NB4 (cell line): Measurements from ENCODE around the gene RARRES1.

Experiments
- DNase-seq: peaks from one replicate; pipeline ENCODE4 v3.0.0; 2010; ENCODE audit warnings: low read depth
- H3K4me3 ChIP-seq: one replicate; pipeline ENCODE4 v1.5.1; 2011; ENCODE audit warnings: mild to moderate bottlenecking, low read depth, low read length, moderate library complexity
- CTCF ChIP-seq: IDR thresholded peaks from one replicate; pipeline ENCODE4 v1.5.1; 2012; ENCODE audit warnings: low read depth, low read length
- MAX ChIP-seq: IDR thresholded peaks from 2 replicates; pipeline ENCODE4 v1.6.1; 2011; ENCODE audit warnings: low read depth, low read length
- MYC ChIP-seq: IDR thresholded peaks from 2 replicates; pipeline ENCODE4 v1.6.1; 2011; ENCODE audit warnings: low read depth, low read length
- POLR2A ChIP-seq: IDR thresholded peaks from 2 replicates; pipeline ENCODE4 v1.6.1; 2011; ENCODE audit warnings: mild to moderate bottlenecking; ENCODE audit not compliant: insufficient read length; ENCODE audit errors: extremely low read depth

Gene RARRES1

GRCh38 chr3:158766364-158766763 lies 34.1 kb upstream of the RARRES1 start:
- no peak for DNase-seq
- TF ChIP-seq MAX (no peak), MYC (no peak), CTCF (no peak), POLR2A (no peak)
- no peak overlapping the region for H3K4me3 ChIP-seq

- TF ChIP-seq MAX, result no peak
- TF ChIP-seq MYC, result no peak
- TF ChIP-seq CTCF, result no peak
- no peak for TF ChIP-seq POLR2A
- no peak overlapping the region for H3K4me3 ChIP-seq
- no peak for DNase-seq
Observed at GRCh38 chr3:158765518-158766205, 33.4 kb upstream of the RARRES1 start.

- no peak for DNase-seq
- no peak overlapping the region for H3K4me3 ChIP-seq
- no peak for TF ChIP-seq CTCF
- no peak for TF ChIP-seq MAX
- no peak for TF ChIP-seq POLR2A
- no peak for TF ChIP-seq MYC
Observed at GRCh38 chr3:158763421-158763820, 31.2 kb upstream of the RARRES1 start.

- TF ChIP-seq CTCF (no peak), MYC (no peak), POLR2A (no peak), MAX (no peak)
Observed at GRCh38 chr3:158762701-158763100, 30.4 kb upstream of the RARRES1 start.

GRCh38 chr3:158761350-158761749 lies 29.1 kb upstream of the RARRES1 start:
- no peak for DNase-seq
- TF ChIP-seq MAX (no peak), MYC (no peak), CTCF (no peak), POLR2A (no peak)

More at GRCh38 chr3:158762701-158763100, 30.4 kb upstream of the RARRES1 start:
- DNase-seq, result no peak
- H3K4me3 ChIP-seq, result no peak overlapping the region

GRCh38 chr3:158755421-158755820 lies 23.2 kb upstream of the RARRES1 start:
- H3K4me3 ChIP-seq, result no peak overlapping the region
- DNase-seq, result no peak
- TF ChIP-seq CTCF (no peak), MYC (no peak), POLR2A (no peak)

More at GRCh38 chr3:158761350-158761749, 29.1 kb upstream of the RARRES1 start:
- no peak overlapping the region for H3K4me3 ChIP-seq
